Upper lobe of left lung (tissue), 6 donors: ENCODE data around the gene PPHLN1. TPM values are rescaled to one million over a fixed set of nuclear protein-coding genes. Genes with fewer than 3 reads are reported as not detected.
"Not testable (repeated sequence)": the region's sequence is repeated elsewhere in the genome, so short reads cannot be mapped to it uniquely, and the experiment has no call there.

Experiments
- ATAC-seq, 2 donors: fragments of 200-7000 bp; cut with Tn5 transposase; one replicate each; pipeline ENCODE4 v1.9.1; 2022; ENCODE audit warnings: mild to moderate bottlenecking in 2 of 2, moderate library complexity in 2 of 2; ENCODE audit not compliant: low FRiP score in 2 of 2
- DNase-seq, 2 donors: peaks; one replicate each; pipeline ENCODE4 v3.0.0-alpha.2; 2019 to 2020
- H3K27ac ChIP-seq, 4 donors: fragments of 200-600 bp; sonication (generic); one replicate each; pipeline ENCODE4 v1.5.1; 2016 to 2019
- H3K27me3 ChIP-seq, 4 donors: fragments of 200-600 bp; sonication (generic); one replicate each; pipeline ENCODE4 v1.5.1; 2017 to 2019
- H3K36me3 ChIP-seq, 4 donors: fragments of 200-600 bp; sonication (generic); one replicate each; pipeline ENCODE4 v1.5.1; 2016 to 2019
- H3K4me1 ChIP-seq, 4 donors: fragments of 200-600 bp; sonication (generic); one replicate each; pipeline ENCODE4 v1.5.1; 2018 to 2019
- H3K4me3 ChIP-seq, 4 donors: fragments of 200-600 bp; sonication (generic); one replicate each; pipeline ENCODE4 v1.5.1; 2017 to 2019; ENCODE audit warnings: mild to moderate bottlenecking in 2 of 4, moderate library complexity in 1 of 4
- H3K9me3 ChIP-seq, 4 donors: fragments of 200-600 bp; sonication (generic); one replicate each; pipeline ENCODE4 v1.5.1; 2018 to 2019
- CTCF ChIP-seq, 6 experiments: fragments of 450-650 bp in 4 of 6; fragments of 200-600 bp in 2 of 6; sonication (generic) in 2 of 6; IDR thresholded peaks; one replicate each; pipeline ENCODE4 v1.5.1; 2016 to 2019; ENCODE audit warnings: antibody characterized with exemption in 6 of 6
- EP300 ChIP-seq, 4 donors: sonication (generic); formaldehyde crosslinking; IDR thresholded peaks; one replicate each; pipeline ENCODE4 v1.5.1; 2017; ENCODE audit warnings: antibody characterized with exemption in 4 of 4, control low read depth in 2 of 4
- POLR2A ChIP-seq, 4 donors: fragments of 450-650 bp; IDR thresholded peaks; one replicate each; pipeline ENCODE4 v1.5.1; 2016 to 2017; ENCODE audit warnings: antibody characterized with exemption in 4 of 4, mild to moderate bottlenecking in 2 of 4
- POLR2AphosphoS5 ChIP-seq, 2 donors: sonication (generic); formaldehyde crosslinking; IDR thresholded peaks; one replicate each; pipeline ENCODE4 v1.5.1; 2017; ENCODE audit warnings: antibody characterized with exemption in 2 of 2
- WGBS, 2 donors: methylation state at CpG; one replicate each; pipeline ENCODE4 v1.1.5; 2017 to 2018; 5-methylcytosine and 5-hydroxymethylcytosine counted together
- total RNA-seq, 6 donors: library from RNA; depleted of rRNA in 4 of 6; stranded (reverse); fragments of >200 nt in 4 of 6; gene quantifications; one replicate each; pipeline versions ENCODE4 v1.1.0 to v1.2.1, GENCODE V29; 2016 to 2021
- donor health status: DM: no; HTN: no; CAD: no; lungs with moderate emphysema.
- donor health status: DM: no; HTN: yes; CAD: no; lungs with severe emphysema.

PPHLN1 gene
- total RNA-seq, 6 donors from 2014 or later, result 24.5 to 69.1 (median 46.7) TPM

DNA sequence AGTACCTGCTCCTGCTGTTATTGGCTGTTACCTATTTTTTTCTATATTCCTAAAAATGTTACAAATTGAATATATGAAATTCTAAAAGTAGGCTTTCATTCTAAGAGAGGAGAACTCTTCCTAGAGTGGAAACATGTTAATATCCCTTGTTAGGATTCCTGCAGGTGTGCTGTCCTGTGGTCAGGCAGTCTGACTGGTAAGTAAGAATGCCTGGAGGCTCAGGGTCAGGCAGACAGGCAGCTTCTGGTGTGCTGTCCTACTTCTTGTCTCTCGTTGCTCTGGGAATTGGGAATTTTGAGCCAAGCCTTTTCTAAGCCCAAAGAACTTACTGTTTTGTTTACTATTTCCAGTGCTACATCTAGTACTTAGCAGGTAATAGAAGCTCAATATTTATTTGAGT is 10.3 kb downstream of the PPHLN1 start:
- Histone ChIP-seq H3K4me1 (peaks cover 0 to 10% (median 6%) of the 10 kb centered on the region in 4 donors), H3K36me3 (peaks cover 0 to 19% (median 12%) of the 10 kb centered on the region in 4 donors), H3K27ac (no peak overlapping the region), H3K9me3 (no peaks in the 10 kb centered on the region), H3K27me3 (no peaks in the 10 kb centered on the region), H3K4me3 (no peak overlapping the region)
- DNase-seq (no peak), ATAC-seq (no peak)
- 58 to 68% methylated on average over 1 of the region's 1 CpG for WGBS, 2 donors
- TF ChIP-seq POLR2AphosphoS5 (IDR thresholded peaks at IDR 0.05) (no peak), CTCF (IDR thresholded peaks at IDR 0.05) (no peak), EP300 (IDR thresholded peaks at IDR 0.05) (no peak), POLR2A (IDR thresholded peaks at IDR 0.05) (no peak)

DNA sequence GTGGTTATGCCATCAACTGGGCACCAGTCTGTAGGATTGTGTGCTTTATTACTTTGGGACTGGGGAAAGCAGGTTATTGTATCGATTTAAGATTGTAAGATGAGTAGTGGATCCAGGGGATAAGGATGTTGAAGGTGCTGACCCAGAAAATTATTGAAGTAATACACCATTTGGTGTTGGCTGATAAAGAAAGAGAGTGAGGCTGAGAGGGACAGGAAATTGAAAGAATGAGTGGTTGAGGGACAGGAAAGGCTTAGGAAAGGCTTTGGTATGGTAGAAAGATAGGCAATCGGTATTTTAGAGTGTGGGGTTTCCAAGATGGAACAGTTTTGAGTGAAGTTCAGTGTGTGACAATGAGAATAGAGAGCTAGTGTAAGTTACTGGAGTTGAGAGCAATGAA is 12.3 kb downstream of the PPHLN1 start:
- H3K36me3 ChIP-seq, result peaks cover 0 to 19% (median 13%) of the 10 kb centered on the region in 4 donors
- TF ChIP-seq EP300 (IDR thresholded peaks at IDR 0.05) (no peak), CTCF (IDR thresholded peaks at IDR 0.05) (no peak), POLR2AphosphoS5 (IDR thresholded peaks at IDR 0.05) (no peak)
- 81 to 88% methylated on average over 2 of the region's 2 CpGs for WGBS, 2 donors
- ATAC-seq (no peak), DNase-seq (no peak)
- H3K27ac ChIP-seq, result no peak overlapping the region
- H3K4me3 ChIP-seq, result no peak overlapping the region
- H3K27me3 ChIP-seq, result no peaks in the 10 kb centered on the region
- no peaks in the 10 kb centered on the region for H3K9me3 ChIP-seq
- no peaks in the 10 kb centered on the region for H3K4me1 ChIP-seq

DNA sequence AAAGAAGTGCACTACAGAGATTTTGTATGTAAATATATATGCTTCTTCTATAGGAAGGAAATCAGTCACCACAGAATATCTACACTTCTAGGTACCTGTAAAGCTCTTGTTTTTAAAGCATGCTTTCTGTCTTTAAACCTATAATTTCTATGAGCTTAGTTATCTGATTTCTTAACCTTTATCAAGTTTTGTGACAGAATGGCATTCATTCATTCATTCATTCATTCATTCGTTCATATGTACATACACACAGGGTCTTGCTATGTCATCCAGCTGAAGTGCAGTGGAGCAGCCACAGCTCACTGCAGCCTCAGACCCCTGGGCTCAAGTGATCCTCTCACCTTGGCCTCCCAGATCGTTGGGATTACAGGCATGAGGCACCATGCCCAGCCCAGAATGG is 16.1 kb downstream of the PPHLN1 start:
- Histone ChIP-seq H3K36me3 (peaks cover 0 to 10% (median 4%) of the 10 kb centered on the region in 4 donors), H3K9me3 (no peaks in the 10 kb centered on the region), H3K27ac (no peak overlapping the region), H3K4me1 (no peaks in the 10 kb centered on the region), H3K4me3 (no peak overlapping the region), H3K27me3 (no peaks in the 10 kb centered on the region)
- 70 to 79% methylated on average over 2 of the region's 2 CpGs for WGBS, 2 donors
- no peak for DNase-seq
- ATAC-seq, result no peak
- no peak for TF ChIP-seq CTCF (IDR thresholded peaks at IDR 0.05)
- TF ChIP-seq EP300 (IDR thresholded peaks at IDR 0.05), result no peak
- TF ChIP-seq POLR2A (IDR thresholded peaks at IDR 0.05), result no peak
- no peak for TF ChIP-seq POLR2AphosphoS5 (IDR thresholded peaks at IDR 0.05)

DNA sequence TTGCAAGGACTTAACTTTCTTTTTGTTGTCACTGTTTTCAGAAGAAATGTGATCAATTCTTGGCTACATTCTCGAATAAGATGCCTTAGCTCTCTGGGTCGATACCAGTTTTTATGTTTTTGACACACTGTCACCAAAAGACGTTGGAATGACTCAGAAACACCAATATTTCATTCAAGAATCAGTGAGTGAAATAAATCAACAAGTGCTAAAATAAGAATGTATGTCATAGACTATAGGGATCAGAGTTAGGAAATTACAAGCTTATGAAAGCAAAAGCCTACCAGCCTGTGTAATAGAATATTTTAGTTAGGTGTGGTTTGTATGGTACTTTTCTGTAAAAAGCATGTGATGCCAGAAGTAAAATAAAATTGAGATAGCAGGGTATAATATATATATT is 17.8 kb downstream of the PPHLN1 start:
- Histone ChIP-seq H3K4me1 (no peaks in the 10 kb centered on the region), H3K9me3 (no peaks in the 10 kb centered on the region), H3K4me3 (no peak overlapping the region), H3K27me3 (no peaks in the 10 kb centered on the region), H3K27ac (no peak overlapping the region), H3K36me3 (peaks cover 0 to 3% (median 0%) of the 10 kb centered on the region in 4 donors)
- ATAC-seq (no peak), DNase-seq (no peak)
- TF ChIP-seq CTCF (IDR thresholded peaks at IDR 0.05) (no peak), POLR2AphosphoS5 (IDR thresholded peaks at IDR 0.05) (no peak), EP300 (IDR thresholded peaks at IDR 0.05) (no peak), POLR2A (IDR thresholded peaks at IDR 0.05) (no peak)
- WGBS, 2 donors, result 81 to 83% methylated on average over 3 of the region's 3 CpGs

DNA sequence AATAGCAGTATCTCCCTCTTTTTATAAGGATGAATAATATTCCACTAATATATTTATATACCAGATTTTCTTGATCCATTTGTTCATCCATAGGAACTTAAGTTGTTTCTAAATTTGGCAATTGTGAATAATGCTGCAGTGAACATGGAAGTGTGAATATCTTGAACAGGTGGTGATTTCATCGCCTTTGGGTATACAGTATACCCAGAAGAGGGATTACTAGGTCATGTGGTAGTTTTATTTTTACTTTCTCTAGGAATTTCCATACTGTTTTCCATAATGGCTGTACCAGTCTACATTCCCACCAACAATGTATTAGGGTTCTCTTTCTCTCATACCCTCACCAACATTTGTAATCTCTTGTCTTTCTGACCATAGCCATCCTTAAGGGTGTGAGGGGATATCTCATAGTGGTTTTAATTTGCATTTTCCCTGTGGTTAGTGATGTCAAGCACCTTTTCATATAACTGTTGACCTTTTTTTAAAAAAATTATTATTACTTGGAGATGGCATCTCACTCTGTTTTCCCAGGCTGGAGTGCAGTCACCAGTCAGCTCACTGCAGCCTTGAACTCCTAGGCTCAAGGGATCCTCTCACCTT is 20.5 kb downstream of the PPHLN1 start:
- DNase-seq, result no peak
- no peaks in the 10 kb centered on the region for H3K9me3 ChIP-seq
- 100% methylated on average over 1 of the region's 1 CpG for WGBS, 2 donors
- H3K27ac ChIP-seq, result no peak overlapping the region
- no peak for ATAC-seq
- H3K4me3 ChIP-seq, result no peak overlapping the region
- peaks cover 0 to 3% (median 0%) of the 10 kb centered on the region in 4 donors for H3K36me3 ChIP-seq
- no peaks in the 10 kb centered on the region for H3K4me1 ChIP-seq
- TF ChIP-seq CTCF (IDR thresholded peaks at IDR 0.05) (no peak), POLR2AphosphoS5 (IDR thresholded peaks at IDR 0.05) (no peak), EP300 (IDR thresholded peaks at IDR 0.05) (no peak), POLR2A (IDR thresholded peaks at IDR 0.05) (no peak)
- H3K27me3 ChIP-seq, result no peaks in the 10 kb centered on the region

- H3K36me3 ChIP-seq, DNase-seq, H3K4me1 ChIP-seq, H3K27ac ChIP-seq, H3K9me3 ChIP-seq, ATAC-seq, H3K27me3 ChIP-seq, H3K4me3 ChIP-seq: not testable (repeated sequence)
- WGBS, 2 donors, result 71 to 76% methylated on average over 9 to 11 of the region's 16 CpGs
Observed at GRCh38 chr12:42349119-42350020, 23.4 kb downstream of the PPHLN1 start.

DNA sequence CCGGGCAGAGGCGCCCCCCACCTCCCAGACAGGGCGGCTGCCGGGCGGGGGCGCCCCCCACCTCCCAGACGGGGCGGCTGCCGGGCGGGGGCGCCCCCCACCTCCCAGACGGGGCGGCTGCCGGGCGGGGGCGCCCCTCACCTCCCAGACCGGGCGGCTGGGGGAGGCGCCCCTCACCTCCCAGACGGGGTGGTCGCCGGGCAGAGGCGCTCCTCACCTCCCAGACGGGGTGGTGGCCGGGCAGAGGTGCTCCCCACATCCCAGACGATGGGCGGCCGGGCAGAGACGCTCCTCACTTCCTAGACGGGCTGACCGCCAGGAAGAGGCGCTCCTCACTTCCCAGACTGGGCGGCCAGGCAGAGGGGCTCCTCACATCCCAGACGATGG is 24.0 kb downstream of the PPHLN1 start:
- not testable (repeated sequence) for H3K27me3 ChIP-seq, H3K4me3 ChIP-seq, H3K4me1 ChIP-seq, ATAC-seq, H3K9me3 ChIP-seq, H3K27ac ChIP-seq, H3K36me3 ChIP-seq
- peak in 1 of 2 donors; percentile 55 for DNase-seq
- 94 to 95% methylated on average over 6 to 11 of the region's 34 CpGs for WGBS, 2 donors
